ENCODE measurements around the gene CLIP1. TPM values are rescaled to one million over a fixed set of nuclear protein-coding genes. Genes with fewer than 3 reads are reported as not detected.
"Not testable (repeated sequence)": the region's sequence is repeated elsewhere in the genome, so short reads cannot be mapped to it uniquely, and the experiment has no call there.

CLIP1 gene
- polyA plus RNA-seq, 5 donors = 24.4 to 33.6 (median 31.2) TPM

- DNase-seq = not testable (repeated sequence)
Measured at GRCh38 chr12:122438822-122439221, 16.4 kb upstream of the CLIP1 start.

- peak; percentile 63 to 67 for DNase-seq
Measured at GRCh38 chr12:122437656-122438121, 15.2 kb upstream of the CLIP1 start.

GRCh38 chr12:122435186-122435585 lies 12.7 kb upstream of the CLIP1 start:
- DNase-seq = no peak

- not testable (repeated sequence) for DNase-seq
Measured at GRCh38 chr12:122429043-122429442, 6.6 kb upstream of the CLIP1 start.

GRCh38 chr12:122427403-122427802 lies 4.9 kb upstream of the CLIP1 start:
- no peak for DNase-seq

- peak; percentile 17 to 35 for DNase-seq
Measured at GRCh38 chr12:122423258-122424165, 1.0 kb upstream of the CLIP1 start.

GRCh38 chr12:122422730-122423257 lies 325 bp upstream of the CLIP1 start:
- DNase-seq = peak; percentile 23 to 31

- peak; percentile 39 to 48 for DNase-seq
Measured at GRCh38 chr12:122421187-122421820, 1.2 kb downstream of the CLIP1 start.

GRCh38 chr12:122420471-122421162 lies 1.9 kb downstream of the CLIP1 start:
- peak in 1 of 2 donors; percentile 8 for DNase-seq

- DNase-seq = not testable (repeated sequence)
Measured at GRCh38 chr12:122419094-122419493, 3.4 kb downstream of the CLIP1 start.

GRCh38 chr12:122415665-122416064 lies 6.8 kb downstream of the CLIP1 start:
- not testable (repeated sequence) for DNase-seq

GRCh38 chr12:122413516-122414404 lies 8.7 kb downstream of the CLIP1 start:
- no peak for DNase-seq

- DNase-seq = no peak
Measured at GRCh38 chr12:122412851-122413433, 9.5 kb downstream of the CLIP1 start.

- DNase-seq = no peak
Measured at GRCh38 chr12:122411537-122411936, 10.9 kb downstream of the CLIP1 start.

GRCh38 chr12:122407208-122407607 lies 15.3 kb downstream of the CLIP1 start:
- no peak for DNase-seq

GRCh38 chr12:122406701-122407164 lies 15.7 kb downstream of the CLIP1 start:
- DNase-seq = no peak

- DNase-seq = no peak
Measured at GRCh38 chr12:122403831-122404230, 18.6 kb downstream of the CLIP1 start.

- no peak for DNase-seq
Measured at GRCh38 chr12:122403115-122403770, 19.2 kb downstream of the CLIP1 start.

GRCh38 chr12:122402264-122402663 lies 20.2 kb downstream of the CLIP1 start:
- no peak for DNase-seq
